Muscle layer of colon (tissue), 2 donors: ENCODE data around the gene TNNC2.
"Not testable (repeated sequence)": the region's sequence is repeated elsewhere in the genome, so short reads cannot be mapped to it uniquely, and the experiment has no call there.

Experiments used
- H3K27ac ChIP-seq: one replicate; pipeline ENCODE4 v1.7.0; 2013; ENCODE audit warnings: low read depth, mild to moderate bottlenecking, low read length, moderate library complexity
- H3K27me3 ChIP-seq, 2 donors: one replicate each; pipeline ENCODE4 v1.7.0; 2013; ENCODE audit warnings: low read length in 2 of 2, mild to moderate bottlenecking in 2 of 2; ENCODE audit not compliant: insufficient read depth in 2 of 2, control insufficient read depth in 1 of 2
- H3K36me3 ChIP-seq: one replicate; pipeline ENCODE4 v1.7.0; 2013; ENCODE audit warnings: mild to moderate bottlenecking, low read length; ENCODE audit not compliant: insufficient read depth
- H3K4me1 ChIP-seq: one replicate; pipeline ENCODE4 v1.7.0; 2013; ENCODE audit warnings: mild to moderate bottlenecking, low read length; ENCODE audit not compliant: insufficient read depth
- H3K4me3 ChIP-seq, 2 donors: one replicate each; pipeline ENCODE4 v1.7.0; 2013; ENCODE audit warnings: low read length in 2 of 2, low read depth in 1 of 2, mild to moderate bottlenecking in 1 of 2, moderate library complexity in 1 of 2
- H3K9ac ChIP-seq: one replicate; pipeline ENCODE4 v1.7.0; 2013; ENCODE audit warnings: low read length
- H3K9me3 ChIP-seq: one replicate; pipeline ENCODE4 v1.7.0; 2013; ENCODE audit warnings: mild to moderate bottlenecking, low read length
- donor health status: abdominal sarcoma.
- donor health status: Adenocarcinoma of cecum.

The TNNC2 gene

DNA sequence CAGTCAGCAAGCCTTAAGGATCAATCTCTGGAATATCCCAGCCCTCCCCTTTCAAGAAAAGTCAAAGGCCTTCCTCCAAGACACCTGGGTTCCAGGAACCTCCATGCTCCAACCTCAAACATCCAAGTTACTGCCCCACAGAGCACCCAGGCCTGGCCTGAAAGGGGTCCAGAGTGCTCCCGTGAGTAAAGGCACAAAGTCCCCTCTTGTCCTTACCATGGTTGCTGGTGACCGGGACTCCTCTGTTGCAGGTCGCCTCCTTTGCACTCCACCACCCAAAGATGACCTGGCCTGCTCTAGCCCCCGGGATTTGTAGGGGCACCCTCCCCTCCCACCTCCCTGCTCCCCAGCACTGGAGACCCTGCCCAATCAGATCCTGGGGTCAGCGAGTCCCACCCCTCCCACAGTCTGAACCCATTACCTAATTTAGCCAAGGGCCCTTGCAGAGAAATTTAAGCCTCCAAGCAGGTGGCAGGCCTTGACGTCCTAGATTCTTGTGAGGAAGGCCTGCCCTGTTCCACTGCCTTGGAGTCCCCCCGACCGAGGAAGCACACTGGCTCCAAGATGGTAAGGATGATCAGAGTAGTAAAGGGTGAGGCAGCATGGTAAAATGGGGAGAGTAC, at the start of gene TNNC2:
TNNC2 (minus strand) TSS at position 283 of the 623 bp plus-strand sequence; CDS start at position 219, 64 bp downstream.
- peaks cover 0 to 15% of the 10 kb centered on the region in 2 donors for H3K27me3 ChIP-seq
- H3K9ac ChIP-seq: no peak within 1 kb of the TSS
- peak within 1 kb of the TSS; percentile 27 for H3K27ac ChIP-seq
- no peaks in the 10 kb centered on the region for H3K9me3 ChIP-seq
- no peak within 1 kb of the TSS for H3K4me3 ChIP-seq
- H3K4me1 ChIP-seq: peaks cover 15% of the 10 kb centered on the region
- no peaks in the 10 kb centered on the region for H3K36me3 ChIP-seq

DNA sequence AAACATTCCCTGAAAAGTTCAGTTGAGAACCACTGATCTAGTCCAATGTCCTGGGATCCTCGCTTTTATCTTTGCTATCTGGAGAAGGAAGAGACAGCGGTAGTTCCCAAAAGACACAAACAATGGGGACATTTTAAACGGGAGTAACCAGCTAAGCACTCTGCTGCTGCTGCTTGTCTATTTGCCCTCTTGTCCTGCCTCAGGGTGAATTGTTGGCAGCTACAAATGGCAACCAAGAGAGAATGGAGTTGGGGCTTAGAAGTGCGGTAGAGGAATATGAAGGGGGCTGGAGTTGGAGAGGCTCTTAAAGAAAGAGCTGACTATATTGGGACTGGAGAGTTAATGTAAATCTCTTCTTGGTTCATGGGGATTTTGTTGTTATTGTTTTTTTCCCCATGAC, 47.5 kb upstream of the TNNC2 start:
- Histone ChIP-seq H3K36me3 (peaks cover 20% of the 10 kb centered on the region), H3K27me3 (no peaks in the 10 kb centered on the region), H3K4me1 (no peaks in the 10 kb centered on the region), H3K27ac (no peak overlapping the region), H3K9me3 (no peaks in the 10 kb centered on the region), H3K9ac (no peak overlapping the region), H3K4me3 (no peak overlapping the region)

DNA sequence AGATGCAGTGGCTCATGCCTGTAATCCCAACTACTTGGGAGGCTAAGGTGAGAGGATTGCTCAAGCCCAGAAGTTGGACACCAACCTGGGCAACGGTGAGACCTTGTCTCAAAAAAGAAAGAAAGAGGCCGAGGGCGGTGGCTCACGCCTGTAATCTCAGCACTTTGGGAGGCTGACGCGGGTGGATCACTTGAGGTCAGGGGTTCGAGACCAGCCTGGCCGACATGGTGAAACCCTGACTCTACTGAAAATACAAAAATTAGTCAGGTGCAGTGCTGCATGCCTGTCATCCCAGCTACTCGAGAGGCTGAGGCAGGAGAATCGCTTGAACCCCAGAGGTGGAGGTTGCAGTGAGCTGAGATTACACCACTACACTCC, 47.0 kb upstream of the TNNC2 start:
- not testable (repeated sequence) for H3K27ac ChIP-seq, H3K9me3 ChIP-seq, H3K27me3 ChIP-seq, H3K9ac ChIP-seq, H3K4me1 ChIP-seq, H3K4me3 ChIP-seq
- peaks cover 20% of the 10 kb centered on the region for H3K36me3 ChIP-seq

DNA sequence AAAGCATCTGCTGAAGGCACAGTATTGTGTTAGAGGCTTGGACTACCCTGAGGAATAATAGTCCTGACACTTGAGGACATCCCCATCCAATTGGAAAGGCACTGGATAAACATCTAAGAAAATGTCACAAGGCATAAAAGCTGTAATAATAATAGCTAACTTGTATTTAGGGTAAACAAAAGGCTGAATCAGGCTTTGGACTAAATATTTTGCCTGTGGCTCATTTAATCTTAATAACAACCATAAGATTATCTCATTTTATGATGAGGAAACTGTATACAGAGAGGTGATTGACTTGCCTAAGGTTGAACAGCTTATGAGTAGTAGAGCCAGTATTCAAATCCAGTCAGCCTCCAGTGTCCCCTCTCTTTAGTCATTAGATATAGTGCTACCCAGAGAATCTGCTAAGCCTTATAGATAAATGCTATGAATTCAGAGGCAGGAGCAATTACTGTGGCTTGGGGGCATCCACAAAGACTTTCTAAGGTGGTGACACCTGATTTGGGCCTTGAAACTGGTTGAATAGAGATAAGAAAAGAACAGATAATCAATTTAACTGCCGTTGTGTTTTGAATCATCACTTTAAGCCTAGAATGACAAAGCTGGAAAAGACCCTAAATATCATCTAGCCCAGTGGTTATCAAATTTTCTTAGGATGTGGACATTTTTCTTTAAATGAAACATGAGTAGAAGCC, 46.4 kb upstream of the TNNC2 start:
- no peaks in the 10 kb centered on the region for H3K4me1 ChIP-seq
- H3K9me3 ChIP-seq: no peaks in the 10 kb centered on the region
- H3K9ac ChIP-seq: no peak overlapping the region
- no peaks in the 10 kb centered on the region for H3K27me3 ChIP-seq
- H3K36me3 ChIP-seq: peaks cover 20% of the 10 kb centered on the region
- H3K27ac ChIP-seq: no peak overlapping the region
- H3K4me3 ChIP-seq: no peak overlapping the region

DNA sequence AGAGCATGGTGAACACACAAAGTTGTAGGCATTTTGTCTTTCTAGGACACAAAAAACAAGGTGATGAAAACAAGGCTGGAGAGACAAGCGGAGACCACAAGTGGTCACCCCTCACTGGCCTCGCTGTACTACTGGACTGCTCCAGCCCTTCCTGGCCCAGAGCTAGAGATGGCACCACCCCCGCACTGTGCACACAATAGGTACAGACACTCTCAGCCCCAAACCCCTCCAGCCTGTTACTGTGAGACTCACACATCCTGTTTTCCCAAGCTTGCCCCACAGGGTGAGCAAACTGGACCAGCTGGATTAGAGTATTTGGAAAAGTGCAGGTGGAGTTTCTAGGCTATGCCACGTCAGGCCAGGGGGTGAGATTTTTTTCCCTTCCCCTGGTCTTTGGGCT, 45.5 kb upstream of the TNNC2 start:
- H3K36me3 ChIP-seq: peaks cover 12% of the 10 kb centered on the region
- no peak overlapping the region for H3K4me3 ChIP-seq
- H3K27ac ChIP-seq: no peak overlapping the region
- no peaks in the 10 kb centered on the region for H3K9me3 ChIP-seq
- H3K9ac ChIP-seq: no peak overlapping the region
- no peaks in the 10 kb centered on the region for H3K27me3 ChIP-seq
- H3K4me1 ChIP-seq: peaks cover 2% of the 10 kb centered on the region

DNA sequence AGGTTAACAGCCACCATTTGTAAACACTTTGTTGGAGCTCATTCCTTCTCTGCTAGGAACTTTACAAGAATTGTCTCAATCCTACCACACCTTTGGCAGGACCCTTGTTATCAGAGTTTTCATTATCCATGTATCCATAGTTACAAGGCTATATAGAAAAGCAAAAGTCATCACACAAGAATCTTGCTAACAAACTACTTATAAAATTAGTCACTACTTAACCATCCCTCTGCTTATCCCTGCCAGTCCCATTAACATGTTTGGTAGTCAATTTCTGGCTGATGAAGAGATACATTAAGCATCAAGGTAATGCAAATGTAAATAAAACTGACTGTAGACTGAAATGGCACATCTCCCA, 40.7 kb upstream of the TNNC2 start:
- no peaks in the 10 kb centered on the region for H3K27me3 ChIP-seq
- no peaks in the 10 kb centered on the region for H3K9me3 ChIP-seq
- H3K27ac ChIP-seq: no peak overlapping the region
- peaks cover 6% of the 10 kb centered on the region for H3K4me1 ChIP-seq
- no peak overlapping the region for H3K4me3 ChIP-seq
- H3K9ac ChIP-seq: no peak overlapping the region
- H3K36me3 ChIP-seq: no peaks in the 10 kb centered on the region

DNA sequence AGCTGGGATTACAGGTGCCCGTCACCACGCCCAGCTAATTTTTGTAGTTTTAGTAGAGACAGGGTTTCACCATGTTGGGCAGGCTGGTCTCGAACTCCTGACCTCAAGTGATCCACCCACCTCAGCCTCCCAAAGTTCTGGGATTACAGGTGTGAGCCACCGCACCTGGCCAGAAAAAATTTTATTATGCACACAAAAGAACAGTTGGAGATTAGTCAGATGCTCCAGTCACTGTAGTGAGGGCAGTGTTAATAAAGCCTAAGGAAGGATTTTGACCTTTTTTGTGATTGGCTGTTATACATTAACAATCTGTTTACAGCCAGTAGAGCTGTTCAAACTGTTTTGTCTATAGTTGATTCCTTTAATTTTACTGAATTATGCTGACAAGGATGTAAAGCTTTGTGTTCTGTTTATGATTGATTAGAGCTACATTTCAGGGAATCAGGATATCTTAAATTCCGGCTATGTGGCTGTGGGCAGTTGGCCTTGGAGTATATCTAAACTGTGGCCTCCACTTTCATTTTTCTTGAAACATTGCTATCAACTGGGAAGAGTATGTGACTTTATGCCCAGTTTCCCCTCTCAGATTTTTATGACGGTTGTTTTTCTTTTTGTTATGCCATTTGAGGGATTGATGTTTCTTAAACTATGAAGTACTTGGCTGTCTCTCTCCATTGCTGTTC, 40.2 kb upstream of the TNNC2 start:
- H3K27ac ChIP-seq: no peak overlapping the region
- no peak overlapping the region for H3K9ac ChIP-seq

DNA sequence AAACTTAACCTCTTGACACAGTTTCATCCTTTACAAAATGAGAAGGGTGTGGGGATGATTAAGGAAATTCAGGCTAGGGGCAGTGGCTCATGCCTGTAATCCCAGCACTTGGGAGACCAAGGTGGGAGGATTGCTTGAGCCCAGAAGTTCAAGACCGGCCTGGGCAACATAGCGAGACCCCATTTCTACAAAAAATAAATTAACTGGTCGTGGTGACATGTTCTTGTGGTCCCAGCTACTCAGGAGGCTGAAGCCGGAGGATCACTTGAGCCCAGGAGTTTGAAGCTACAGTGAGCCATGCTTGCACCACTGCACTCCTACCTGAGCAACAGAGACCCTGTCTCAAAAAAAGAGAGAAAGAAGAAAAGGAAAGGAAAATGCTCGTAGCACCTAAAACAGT, 39.3 kb upstream of the TNNC2 start:
- no peaks in the 10 kb centered on the region for H3K9me3 ChIP-seq
- H3K27ac ChIP-seq: no peak overlapping the region
- no peaks in the 10 kb centered on the region for H3K36me3 ChIP-seq
- H3K9ac ChIP-seq: no peak overlapping the region
- peaks cover 6% of the 10 kb centered on the region for H3K4me1 ChIP-seq
- no peak overlapping the region for H3K4me3 ChIP-seq
- no peaks in the 10 kb centered on the region for H3K27me3 ChIP-seq

More for the DNA sequence above, 40.2 kb upstream of the TNNC2 start:
- Histone ChIP-seq H3K36me3 (no peaks in the 10 kb centered on the region), H3K27me3 (no peaks in the 10 kb centered on the region), H3K4me3 (no peak overlapping the region), H3K9me3 (no peaks in the 10 kb centered on the region), H3K4me1 (peaks cover 6% of the 10 kb centered on the region)

DNA sequence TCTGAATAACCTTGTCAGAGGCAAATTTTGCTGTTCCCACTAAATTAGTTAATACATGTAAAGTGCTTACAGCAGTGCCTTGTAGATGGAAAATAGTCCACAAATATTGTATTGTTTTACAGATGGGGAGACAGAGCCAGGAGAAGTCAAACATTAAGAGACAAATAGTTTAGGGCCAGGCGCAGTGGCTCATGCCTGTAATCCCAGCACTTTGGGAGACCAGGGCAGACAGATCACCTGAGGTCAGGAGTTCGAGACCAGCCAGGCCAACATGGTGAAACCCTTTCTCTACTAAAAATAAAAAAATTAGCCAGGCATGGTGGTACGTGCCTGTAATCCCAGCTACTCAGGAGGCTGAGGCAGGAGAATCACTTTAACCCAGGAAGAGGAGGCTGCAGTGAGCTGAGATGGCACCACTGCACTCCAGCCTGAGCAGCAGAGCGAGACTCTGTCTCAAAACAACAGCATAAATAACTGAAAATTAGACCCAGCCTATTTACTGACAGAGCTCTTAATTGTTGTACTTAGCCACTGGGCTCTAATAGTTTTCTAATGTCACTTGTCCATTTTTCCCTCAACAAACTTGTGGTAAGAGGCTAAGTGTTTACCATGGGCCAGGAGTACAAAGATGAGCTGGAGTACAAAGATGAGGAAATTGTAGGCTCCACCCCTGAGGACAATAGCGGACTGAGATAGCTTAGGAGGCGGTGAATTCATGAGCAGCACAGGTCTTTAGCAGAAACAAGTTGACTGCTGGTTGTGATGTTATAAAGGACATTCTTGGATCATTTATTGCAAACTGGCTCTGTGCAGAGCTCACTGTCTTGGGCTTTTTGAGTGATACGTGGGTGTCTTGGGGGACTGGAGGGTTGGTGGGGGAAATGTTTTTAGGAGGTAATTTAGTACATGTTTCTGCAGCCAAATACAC, 36.7 kb upstream of the TNNC2 start:
- no peak overlapping the region for H3K4me3 ChIP-seq
- H3K9me3 ChIP-seq: no peaks in the 10 kb centered on the region
- H3K27ac ChIP-seq: no peak overlapping the region
- peaks cover 6% of the 10 kb centered on the region for H3K4me1 ChIP-seq
- H3K9ac ChIP-seq: no peak overlapping the region
- no peaks in the 10 kb centered on the region for H3K27me3 ChIP-seq
- H3K36me3 ChIP-seq: no peaks in the 10 kb centered on the region

DNA sequence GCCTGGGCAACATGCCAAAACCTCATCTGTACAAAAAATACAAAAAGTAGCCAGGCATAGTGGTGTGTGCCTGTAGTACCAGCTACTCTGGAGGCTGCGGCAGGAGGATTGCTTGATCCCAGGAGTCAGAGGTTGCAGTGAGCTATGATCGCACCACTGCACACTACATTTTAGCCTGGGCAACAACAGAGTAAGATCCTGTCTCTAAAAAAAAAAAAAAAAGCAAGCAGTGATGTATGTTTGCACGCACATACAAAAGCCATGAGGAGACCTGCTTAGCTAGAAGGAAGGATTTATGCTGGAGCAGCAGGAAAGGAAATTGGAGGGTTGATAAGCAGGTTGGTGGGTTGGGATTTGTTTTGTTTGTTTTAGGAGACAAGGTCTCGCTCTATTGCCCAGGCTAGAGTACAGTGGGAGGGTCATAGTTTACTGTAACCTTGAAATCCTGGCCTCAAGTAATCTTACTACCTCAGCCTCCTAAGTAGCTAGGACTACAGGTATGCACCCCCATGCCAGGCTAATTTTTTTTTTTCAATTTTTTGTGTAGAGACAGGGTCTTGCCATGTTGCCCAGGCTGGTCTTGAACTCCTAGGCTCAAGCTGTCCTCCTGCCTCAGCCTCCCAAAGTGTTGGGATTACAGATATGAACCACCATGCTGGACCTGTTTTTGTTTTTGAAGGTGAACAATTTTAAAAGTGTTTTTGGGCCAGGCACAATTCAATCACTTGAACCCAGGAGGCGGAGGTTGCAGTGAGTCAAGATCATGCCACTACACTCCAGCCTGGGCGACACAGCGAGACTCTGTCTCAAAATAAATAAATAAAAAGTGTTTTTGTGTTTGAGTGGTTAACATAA, 34.3 kb upstream of the TNNC2 start:
- Histone ChIP-seq H3K4me3 (no peak overlapping the region), H3K27ac (no peak overlapping the region), H3K9ac (no peak overlapping the region), H3K9me3 (no peaks in the 10 kb centered on the region), H3K27me3 (no peaks in the 10 kb centered on the region), H3K4me1 (peaks cover 2% of the 10 kb centered on the region), H3K36me3 (no peaks in the 10 kb centered on the region)
